Smooth muscle cell of trachea (primary cell): ENCODE measurements around the gene CFAP157. TPM values are rescaled to one million over a fixed set of nuclear protein-coding genes. Genes with fewer than 3 reads are reported as not detected.

Experiments
- total RNA-seq: library from RNA; depleted of rRNA; stranded (reverse); fragments of >200 nt; gene quantifications from 2 replicates; pipeline ENCODE4 v1.2.1, GENCODE V29; 2014

CFAP157 gene
- 0.17 TPM in 1 of 2 replicates, not detected in the other for total RNA-seq

GRCh38 chr9:127706836-127707241 is at the start of gene CFAP157:
Gene CFAP157 (plus strand): TSS chr9:127706988. CDS start chr9:127707032, 44 bp downstream.

DNA sequence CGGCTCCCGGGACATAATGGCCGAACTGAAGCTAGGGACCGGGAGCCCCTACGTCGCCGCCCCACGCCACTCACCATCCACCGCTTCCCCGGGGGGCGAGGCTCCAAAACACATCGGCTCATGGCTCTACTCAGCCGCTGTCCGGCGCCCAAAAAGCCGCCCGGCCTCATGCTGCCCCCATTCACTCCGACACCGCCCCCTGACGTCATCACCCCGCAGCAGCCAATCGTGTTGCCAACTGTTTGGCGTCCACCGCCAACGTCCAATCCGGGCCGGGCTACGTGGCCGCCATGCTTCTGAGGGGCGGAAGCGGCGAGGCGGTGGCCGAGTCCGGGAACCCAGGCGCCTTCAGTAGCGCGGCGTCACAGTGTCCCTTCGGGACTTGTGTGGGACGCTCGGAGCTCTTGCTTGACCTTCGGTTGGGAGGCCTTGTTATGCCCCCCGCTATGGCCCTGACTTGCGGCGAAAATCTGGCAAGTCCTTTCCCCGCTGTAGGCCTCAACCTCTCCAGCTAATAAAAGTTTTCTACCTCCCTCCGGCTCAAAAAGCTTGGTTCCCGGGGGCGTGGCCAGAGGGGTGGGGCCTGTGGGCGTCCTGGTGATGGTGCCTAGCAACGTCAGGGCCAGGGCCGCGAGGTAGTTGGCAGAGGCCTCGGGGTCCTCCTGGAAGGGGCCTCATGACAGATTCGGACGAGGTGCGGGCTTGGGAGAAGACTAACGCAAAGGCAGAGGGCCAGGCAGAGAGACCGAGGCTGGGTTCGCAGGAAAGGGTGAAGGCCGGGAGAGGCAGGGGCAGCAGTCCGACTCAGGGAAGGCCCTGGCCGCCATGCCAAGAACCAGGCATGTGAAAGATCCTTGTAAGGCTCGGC is 8.9 kb downstream of the CFAP157 start, which contains the start of the genes PTRH1 and TTC16:
PTRH1 (minus strand) TSS at position 194 of the 868 bp plus-strand sequence; CDS start at position 170, 24 bp downstream.
TTC16 (plus strand) TSS at position 610 of the 868 bp plus-strand sequence; CDS start at position 677, 67 bp downstream.

DNA sequence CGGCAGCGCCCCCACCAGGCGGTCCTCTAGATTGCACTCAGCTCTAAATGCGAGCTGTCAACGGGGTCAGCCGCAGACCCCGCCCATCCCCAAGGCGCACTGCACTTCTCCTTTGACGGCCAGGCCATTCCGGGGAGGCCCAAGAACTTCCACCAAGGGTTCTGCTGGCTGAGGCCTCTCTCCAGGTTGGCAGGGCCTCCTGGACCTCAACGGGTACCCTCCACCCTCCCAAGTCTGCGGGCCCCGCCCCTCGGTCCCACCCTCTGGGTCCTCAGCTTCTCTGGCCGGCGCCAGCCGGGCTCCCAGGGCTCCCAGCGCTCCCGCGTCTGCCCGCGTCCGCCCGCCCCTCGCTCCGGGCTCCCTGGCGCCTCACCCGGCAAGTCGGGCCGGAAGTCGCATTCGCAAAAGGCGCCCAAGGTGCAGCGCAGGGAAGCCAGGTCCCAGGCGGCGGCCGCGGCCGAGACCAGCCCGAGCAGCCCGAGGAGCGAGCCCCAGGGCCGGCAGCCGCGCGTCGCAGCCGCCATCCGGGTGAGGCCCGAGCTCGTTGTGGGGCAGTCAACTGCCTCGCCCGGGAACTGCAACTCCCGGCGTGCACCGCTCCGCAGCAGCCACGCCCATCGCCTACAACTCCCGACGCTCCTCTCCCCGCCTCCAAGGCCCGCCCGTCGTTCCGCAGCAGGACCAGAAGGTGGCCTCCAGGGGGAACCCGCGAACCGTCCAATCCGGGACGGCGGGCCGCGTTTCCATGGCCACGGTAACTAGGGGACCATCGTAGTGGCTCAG is 28.1 kb downstream of the CFAP157 start, which contains the start of gene TOR2A:
TOR2A (minus strand) TSS at position 548 of the 783 bp plus-strand sequence; CDS start at position 524, 24 bp downstream.

Other genes starting within 250 kb of the CFAP157 start
- 41.8 and 49.9 TPM in 2 replicates for gene STXBP1, start 94.7 kb upstream of the CFAP157 start, total RNA-seq
- 15.0 and 19.0 TPM in 2 replicates for gene PTRH1, start 8.7 kb downstream of the CFAP157 start, total RNA-seq
- gene TTC16, start 9.1 kb downstream of the CFAP157 start, total RNA-seq, result 0.15 TPM in 1 of 2 replicates, not detected in the other
- gene TOR2A, start 28.3 kb downstream of the CFAP157 start, total RNA-seq, result 4.1 and 4.5 TPM in 2 replicates
- 0.29 TPM in 1 of 2 replicates, not detected in the other for gene SH2D3C, start 71.7 kb downstream of the CFAP157 start, total RNA-seq
- 39.6 and 54.7 TPM in 2 replicates for gene CDK9, start 79.0 kb downstream of the CFAP157 start, total RNA-seq
- 66.2 and 75.0 TPM in 2 replicates for gene FPGS, start 95.9 kb downstream of the CFAP157 start, total RNA-seq
- 36.8 and 37.1 TPM in 2 replicates for gene ENG, start 147.7 kb downstream of the CFAP157 start, total RNA-seq
- 51.9 and 85.0 TPM in 2 replicates for gene AK1, start 170.7 kb downstream of the CFAP157 start, total RNA-seq
- 47.7 and 90.0 TPM in 2 replicates for gene ST6GALNAC6, start 192.6 kb downstream of the CFAP157 start, total RNA-seq
- 18.9 and 38.7 TPM in 2 replicates for gene ST6GALNAC4, start 210.1 kb downstream of the CFAP157 start, total RNA-seq
- gene PIP5KL1, start 223.8 kb downstream of the CFAP157 start, total RNA-seq, result 3.3 and 6.1 TPM in 2 replicates
- gene DPM2, start 230.9 kb downstream of the CFAP157 start, total RNA-seq, result 9.6 and 11.9 TPM in 2 replicates